ENCODE data around the gene EXD2. TPM values are rescaled to one million over a fixed set of nuclear protein-coding genes. Genes with fewer than 3 reads are reported as not detected.

EXD2 gene
- total RNA-seq, 1 experiment from 2014 or later = 17.7 TPM

DNA sequence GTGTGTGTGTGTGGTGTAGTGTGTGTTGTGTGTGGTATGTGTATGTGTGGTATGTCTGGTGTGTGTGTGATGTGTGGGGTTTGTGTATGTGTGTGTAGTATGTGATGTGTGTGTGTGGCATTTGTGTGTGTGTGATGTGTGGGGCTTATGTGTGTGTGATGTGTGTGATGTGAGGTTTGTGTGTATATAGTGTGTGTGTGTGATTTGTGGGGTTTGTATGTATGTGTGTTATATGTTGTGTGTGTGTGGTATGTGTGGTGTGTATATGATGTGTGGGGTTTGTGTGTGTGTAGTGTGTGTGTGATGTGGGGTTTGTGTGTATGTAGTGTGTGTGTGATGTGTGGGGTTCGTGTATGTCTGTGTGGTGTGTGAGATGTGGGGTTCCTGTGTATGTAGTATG lies 78.1 kb downstream of the EXD2 start:
- ChIA-PET CTCF (no interaction called here), POLR2A (no interaction called here)
- intact Hi-C loops (cut with micrococcal nuclease) = no loop called here
- H3K27ac Mint-ChIP-seq (ENCODE audit: low read depth, unreplicated experiment) = no peak overlapping the region
- no peak overlapping the region for H3K4me3 Mint-ChIP-seq (ENCODE audit: unreplicated experiment)
- no TSS peak for BruUV-seq (replicated peaks)
- H3K36me3 Mint-ChIP-seq (ENCODE audit: insufficient read depth, unreplicated experiment) = no peaks in the 10 kb centered on the region
- no peaks in the 10 kb centered on the region for H3K4me1 Mint-ChIP-seq (ENCODE audit: insufficient read depth, unreplicated experiment)
- H3K27me3 Mint-ChIP-seq (ENCODE audit: insufficient read depth, unreplicated experiment) = peaks cover 9% of the 10 kb centered on the region
- DNase-seq (ENCODE audit: unreplicated experiment) = no peak
- TF ChIP-seq, protein P1, sequence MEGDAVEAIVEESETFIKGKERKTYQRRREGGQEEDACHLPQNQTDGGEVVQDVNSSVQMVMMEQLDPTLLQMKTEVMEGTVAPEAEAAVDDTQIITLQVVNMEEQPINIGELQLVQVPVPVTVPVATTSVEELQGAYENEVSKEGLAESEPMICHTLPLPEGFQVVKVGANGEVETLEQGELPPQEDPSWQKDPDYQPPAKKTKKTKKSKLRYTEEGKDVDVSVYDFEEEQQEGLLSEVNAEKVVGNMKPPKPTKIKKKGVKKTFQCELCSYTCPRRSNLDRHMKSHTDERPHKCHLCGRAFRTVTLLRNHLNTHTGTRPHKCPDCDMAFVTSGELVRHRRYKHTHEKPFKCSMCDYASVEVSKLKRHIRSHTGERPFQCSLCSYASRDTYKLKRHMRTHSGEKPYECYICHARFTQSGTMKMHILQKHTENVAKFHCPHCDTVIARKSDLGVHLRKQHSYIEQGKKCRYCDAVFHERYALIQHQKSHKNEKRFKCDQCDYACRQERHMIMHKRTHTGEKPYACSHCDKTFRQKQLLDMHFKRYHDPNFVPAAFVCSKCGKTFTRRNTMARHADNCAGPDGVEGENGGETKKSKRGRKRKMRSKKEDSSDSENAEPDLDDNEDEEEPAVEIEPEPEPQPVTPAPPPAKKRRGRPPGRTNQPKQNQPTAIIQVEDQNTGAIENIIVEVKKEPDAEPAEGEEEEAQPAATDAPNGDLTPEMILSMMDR (IDR thresholded peaks at IDR 0.05; ENCODE audit: unreplicated experiment) = no peak
- no peaks in the 10 kb centered on the region for H3K9me3 Mint-ChIP-seq (ENCODE audit: unreplicated experiment)

DNA sequence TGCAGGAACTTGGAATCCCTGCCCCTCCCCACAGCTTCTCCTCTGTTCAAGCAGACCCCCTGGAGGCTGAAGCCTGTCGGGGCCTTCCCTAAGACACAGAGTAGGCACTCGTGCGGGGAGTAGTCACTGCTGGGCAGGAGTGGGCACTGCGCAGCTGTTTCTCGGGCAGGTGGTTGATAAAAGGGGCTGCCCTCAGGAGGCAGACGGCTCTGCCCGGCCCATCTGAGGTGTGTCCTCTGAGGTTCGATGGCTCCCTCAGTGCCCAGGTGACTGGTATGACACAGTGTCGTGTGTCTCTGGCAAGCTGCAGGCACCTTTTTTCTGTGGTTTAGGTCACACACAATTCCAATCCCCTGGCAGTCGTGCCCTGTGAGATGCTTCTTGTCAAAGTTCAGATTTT lies 78.8 kb downstream of the EXD2 start:
- Mint-ChIP-seq H3K27me3 (ENCODE audit: insufficient read depth, unreplicated experiment) (peaks cover 16% of the 10 kb centered on the region), H3K36me3 (ENCODE audit: insufficient read depth, unreplicated experiment) (no peaks in the 10 kb centered on the region), H3K27ac (ENCODE audit: low read depth, unreplicated experiment) (no peak overlapping the region), H3K4me3 (ENCODE audit: unreplicated experiment) (no peak overlapping the region), H3K9me3 (ENCODE audit: unreplicated experiment) (no peaks in the 10 kb centered on the region), H3K4me1 (ENCODE audit: insufficient read depth, unreplicated experiment) (no peaks in the 10 kb centered on the region)
- CTCF ChIA-PET = no interaction called here
- no peak for DNase-seq (ENCODE audit: unreplicated experiment)
- intact Hi-C loops (cut with micrococcal nuclease) = no loop called here
- POLR2A ChIA-PET = no interaction called here
- no TSS peak for BruUV-seq (replicated peaks)
- TF ChIP-seq, protein P1 (IDR thresholded peaks at IDR 0.05; ENCODE audit: unreplicated experiment) = no peak

DNA sequence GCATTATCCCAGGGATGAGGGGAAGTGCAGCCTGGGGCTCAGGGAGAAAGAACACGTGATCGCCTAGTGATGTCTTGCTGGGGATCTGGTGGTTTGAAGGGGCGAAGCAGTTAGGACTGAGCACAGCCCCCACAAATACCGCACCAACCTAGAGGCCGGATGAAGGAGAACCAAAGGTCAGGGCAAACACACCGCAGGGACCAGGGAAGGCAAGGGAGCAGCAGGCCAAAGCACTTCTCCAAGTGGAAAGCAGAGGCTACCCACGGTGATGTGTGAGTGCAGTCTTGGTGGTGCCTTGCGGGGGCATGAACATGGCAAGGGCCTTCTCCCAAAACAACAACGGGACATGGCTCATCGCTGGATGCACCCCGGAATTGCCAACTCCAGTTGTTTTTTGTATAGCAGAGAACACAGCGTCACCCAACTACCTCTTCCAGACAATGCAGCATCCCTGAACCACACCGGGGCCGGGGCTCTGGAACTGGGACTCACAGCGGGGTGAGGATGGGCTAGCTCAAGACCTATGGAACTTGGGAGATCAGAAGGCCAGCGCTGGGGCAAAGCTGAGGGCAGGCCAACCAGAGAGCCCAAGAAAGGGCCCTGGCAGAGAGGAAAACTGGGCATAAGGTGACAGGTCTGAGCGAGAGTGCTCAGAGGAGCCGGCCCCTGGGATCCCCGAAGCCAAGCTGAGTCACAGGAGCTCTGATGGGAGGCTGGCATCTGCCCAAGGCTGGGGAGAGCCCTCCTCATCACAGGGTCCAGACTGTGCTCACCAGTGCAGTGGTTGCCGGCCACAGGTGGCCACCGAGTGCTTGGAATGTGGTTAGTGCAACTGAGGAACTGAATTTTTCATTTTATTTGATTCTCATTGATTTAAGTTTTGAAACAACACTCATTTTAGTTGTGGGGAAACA lies 79.8 kb downstream of the EXD2 start:
- POLR2A ChIA-PET = no interaction called here

DNA sequence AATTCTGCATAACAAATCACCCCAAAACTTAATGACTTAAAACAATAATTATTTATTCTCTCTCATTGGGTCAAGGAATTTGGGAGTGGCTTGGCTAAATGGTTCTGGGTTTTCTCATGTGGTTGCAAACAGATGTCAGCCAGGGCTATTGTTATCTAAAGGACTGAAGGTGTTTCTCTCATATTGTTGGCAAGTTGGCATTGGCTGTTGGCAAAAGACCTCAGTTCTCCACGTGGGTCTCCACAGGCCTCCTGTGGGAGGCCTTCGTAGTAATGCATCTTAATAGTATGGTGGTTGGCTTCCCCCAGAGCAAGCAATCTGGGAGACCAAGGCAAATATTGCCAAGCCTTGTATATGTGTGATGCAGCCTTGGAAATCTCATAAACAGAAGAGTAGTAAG lies 83.0 kb downstream of the EXD2 start:
- Mint-ChIP-seq H3K27ac (ENCODE audit: low read depth, unreplicated experiment) (no peak overlapping the region), H3K9me3 (ENCODE audit: unreplicated experiment) (no peaks in the 10 kb centered on the region)
- POLR2A ChIA-PET = no interaction called here

More for the DNA sequence above, 79.8 kb downstream of the EXD2 start:
- Mint-ChIP-seq H3K9me3 (ENCODE audit: unreplicated experiment) (no peaks in the 10 kb centered on the region), H3K36me3 (ENCODE audit: insufficient read depth, unreplicated experiment) (no peaks in the 10 kb centered on the region), H3K4me1 (ENCODE audit: insufficient read depth, unreplicated experiment) (no peaks in the 10 kb centered on the region), H3K27ac (ENCODE audit: low read depth, unreplicated experiment) (no peak overlapping the region), H3K27me3 (ENCODE audit: insufficient read depth, unreplicated experiment) (peaks cover 21% of the 10 kb centered on the region), H3K4me3 (ENCODE audit: unreplicated experiment) (no peak overlapping the region)
- no TSS peak for BruUV-seq (replicated peaks)
- DNase-seq (ENCODE audit: unreplicated experiment) = no peak
- TF ChIP-seq, protein P1 (IDR thresholded peaks at IDR 0.05; ENCODE audit: unreplicated experiment) = no peak
- intact Hi-C loops (cut with micrococcal nuclease) = no loop called here
- CTCF ChIA-PET = no interaction called here

More for the DNA sequence above, 83.0 kb downstream of the EXD2 start:
- peaks cover 21% of the 10 kb centered on the region for H3K27me3 Mint-ChIP-seq (ENCODE audit: insufficient read depth, unreplicated experiment)
- no peak overlapping the region for H3K4me3 Mint-ChIP-seq (ENCODE audit: unreplicated experiment)
- no peaks in the 10 kb centered on the region for H3K4me1 Mint-ChIP-seq (ENCODE audit: insufficient read depth, unreplicated experiment)
- no TSS peak for BruUV-seq (replicated peaks)
- intact Hi-C loops (cut with micrococcal nuclease) = no loop called here
- CTCF ChIA-PET = no interaction called here
- TF ChIP-seq, protein P1 (IDR thresholded peaks at IDR 0.05; ENCODE audit: unreplicated experiment) = no peak
- no peaks in the 10 kb centered on the region for H3K36me3 Mint-ChIP-seq (ENCODE audit: insufficient read depth, unreplicated experiment)
- DNase-seq (ENCODE audit: unreplicated experiment) = no peak
